ENCODE data around the gene UGT1A4.

DNA sequence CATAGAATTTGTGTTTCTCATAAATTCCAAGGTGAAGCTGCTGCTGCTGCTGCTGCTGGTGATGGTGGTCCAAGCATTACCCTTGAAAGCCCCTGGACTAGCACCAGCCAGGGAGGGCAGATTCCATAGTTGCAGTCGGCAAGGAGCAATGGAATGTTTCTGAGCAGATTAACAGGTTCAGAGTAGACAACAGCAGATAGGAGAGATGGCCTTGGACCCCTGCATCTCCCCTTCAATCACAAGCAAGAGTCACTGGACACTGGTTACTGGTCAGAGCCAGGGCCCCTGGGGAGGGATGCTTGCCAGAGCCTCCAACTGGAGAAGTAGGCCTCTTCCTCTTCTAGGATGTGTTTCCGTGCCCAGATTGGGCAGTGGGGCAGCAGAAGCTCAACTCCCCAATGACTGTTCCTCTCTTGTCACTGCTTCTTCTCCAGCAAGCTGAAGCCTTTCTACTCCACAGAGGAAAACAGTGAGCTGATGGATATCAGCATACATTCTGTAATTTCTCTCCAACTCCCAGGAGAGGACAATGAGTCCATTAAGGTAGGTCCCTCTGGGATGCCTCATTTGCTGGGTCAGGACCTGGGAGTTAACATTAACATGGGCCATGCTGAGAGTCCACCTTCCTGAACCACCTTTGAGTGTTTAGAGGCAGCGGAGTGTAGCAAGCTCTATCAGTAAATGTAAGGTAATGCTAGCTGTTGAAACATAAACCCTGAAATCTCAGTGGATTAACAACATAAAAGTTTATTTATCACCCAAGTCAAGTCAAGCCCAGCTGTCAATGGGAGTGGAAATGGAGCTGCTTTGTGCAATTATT lies 94.9 kb downstream of the UGT1A4 start:
- TF ChIP-seq, protein P1, sequence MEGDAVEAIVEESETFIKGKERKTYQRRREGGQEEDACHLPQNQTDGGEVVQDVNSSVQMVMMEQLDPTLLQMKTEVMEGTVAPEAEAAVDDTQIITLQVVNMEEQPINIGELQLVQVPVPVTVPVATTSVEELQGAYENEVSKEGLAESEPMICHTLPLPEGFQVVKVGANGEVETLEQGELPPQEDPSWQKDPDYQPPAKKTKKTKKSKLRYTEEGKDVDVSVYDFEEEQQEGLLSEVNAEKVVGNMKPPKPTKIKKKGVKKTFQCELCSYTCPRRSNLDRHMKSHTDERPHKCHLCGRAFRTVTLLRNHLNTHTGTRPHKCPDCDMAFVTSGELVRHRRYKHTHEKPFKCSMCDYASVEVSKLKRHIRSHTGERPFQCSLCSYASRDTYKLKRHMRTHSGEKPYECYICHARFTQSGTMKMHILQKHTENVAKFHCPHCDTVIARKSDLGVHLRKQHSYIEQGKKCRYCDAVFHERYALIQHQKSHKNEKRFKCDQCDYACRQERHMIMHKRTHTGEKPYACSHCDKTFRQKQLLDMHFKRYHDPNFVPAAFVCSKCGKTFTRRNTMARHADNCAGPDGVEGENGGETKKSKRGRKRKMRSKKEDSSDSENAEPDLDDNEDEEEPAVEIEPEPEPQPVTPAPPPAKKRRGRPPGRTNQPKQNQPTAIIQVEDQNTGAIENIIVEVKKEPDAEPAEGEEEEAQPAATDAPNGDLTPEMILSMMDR (IDR thresholded peaks at IDR 0.05), result no peak
- no peak for TF ChIP-seq POLR2A (IDR thresholded peaks at IDR 0.05)

Measured in thyroid gland (tissue), 4 donors.